Stimulated activated CD8-positive, alpha-beta memory T cell treated with anti-CD3 and anti-CD28 coated beads, Interleukin-4, amount 100 ng/mL, for 24 hours (primary cell): ENCODE data around the gene OSBPL5.
"Not testable (repeated sequence)": the region's sequence is repeated elsewhere in the genome, so short reads cannot be mapped to it uniquely, and the experiment has no call there.

ENCODE experiments used
- DNase-seq: peaks from one replicate; pipeline ENCODE4 v3.0.0-alpha.2; 2020; ENCODE audit warnings: low read depth

Gene OSBPL5

GRCh38 chr11:3182462-3182852, 17.3 kb upstream of the OSBPL5 start:
- DNase-seq, result no peak

DNA sequence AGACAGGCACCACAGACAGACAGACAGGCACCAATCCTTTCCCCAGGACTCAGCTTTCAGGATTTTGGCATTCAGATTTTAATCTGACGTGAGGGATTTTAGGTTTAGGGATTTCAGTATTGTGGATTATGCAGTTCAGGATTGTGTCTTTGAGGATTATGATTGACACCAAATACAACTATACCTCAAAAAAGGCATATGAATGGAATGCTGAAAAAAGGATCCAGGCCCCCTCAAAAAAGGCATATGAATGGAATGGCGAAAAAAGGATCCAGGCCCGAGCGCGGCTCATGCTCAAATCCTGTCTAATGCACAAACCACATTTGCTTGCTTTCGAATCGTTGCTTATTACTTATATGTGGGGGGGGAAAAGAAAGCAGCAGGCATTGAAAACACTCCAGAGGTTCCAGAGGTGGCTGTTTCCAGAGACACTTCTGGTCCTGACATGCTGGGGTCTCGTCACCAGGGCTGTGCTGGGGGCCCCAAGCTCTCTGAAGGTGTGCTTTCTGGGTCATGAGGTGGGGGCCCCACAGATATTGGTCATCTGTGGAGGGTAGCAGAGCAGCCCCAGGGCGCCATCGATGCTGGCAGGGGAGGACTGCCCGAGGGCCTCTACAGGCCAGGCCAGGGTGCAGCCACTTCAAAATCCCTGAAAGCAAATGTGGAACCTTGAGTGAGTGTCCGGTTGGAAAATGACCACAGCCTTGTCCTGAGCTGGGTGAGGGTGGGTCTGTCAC, 16.8 kb upstream of the OSBPL5 start:
- no peak for DNase-seq

DNA sequence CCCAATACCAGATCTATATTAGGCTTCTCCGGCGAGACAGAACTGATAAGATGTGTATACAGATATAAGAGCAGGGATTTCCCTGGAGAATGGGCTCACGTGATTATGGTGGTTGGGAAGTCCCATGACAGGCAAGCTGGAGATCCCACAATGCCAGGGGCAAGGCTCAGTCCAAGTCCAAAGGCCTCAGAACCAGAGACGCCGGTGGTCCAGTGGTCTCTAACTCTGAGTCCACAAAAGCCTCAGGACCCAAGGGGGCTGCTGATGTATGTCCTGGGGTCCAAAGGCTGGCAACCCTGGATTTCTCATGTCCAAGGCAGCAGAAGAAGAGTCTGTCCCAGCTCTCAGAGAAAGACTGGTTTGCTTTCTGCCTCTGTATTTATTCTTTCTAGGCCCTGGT, 15.8 kb upstream of the OSBPL5 start:
- no peak for DNase-seq

- no peak for DNase-seq
These were observed 13.2 kb upstream of the OSBPL5 start for GRCh38 chr11:3178349-3178748.

DNA sequence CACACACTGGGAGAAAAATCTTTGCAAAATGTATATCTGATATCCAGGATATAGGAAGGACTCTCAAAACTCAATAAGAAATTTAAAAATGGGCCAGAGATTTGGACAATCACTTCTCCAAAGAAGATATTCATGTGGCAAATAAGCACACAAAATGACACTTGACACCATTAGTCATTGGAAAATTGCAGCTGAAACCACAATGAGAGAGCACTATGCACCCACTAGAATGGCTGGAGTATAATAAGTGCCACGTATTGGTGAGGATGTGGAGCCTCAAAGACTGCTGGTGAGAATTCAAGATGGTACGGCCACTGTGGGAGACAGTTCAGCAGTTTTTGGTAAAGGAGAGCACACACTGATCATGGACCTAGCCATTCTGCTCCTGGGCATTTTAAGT, 12.8 kb upstream of the OSBPL5 start:
- no peak for DNase-seq

- DNase-seq, result no peak
These were observed 11.4 kb upstream of the OSBPL5 start for GRCh38 chr11:3176487-3176886.

GRCh38 chr11:3175194-3175593, 10.1 kb upstream of the OSBPL5 start:
- DNase-seq, result no peak

DNA sequence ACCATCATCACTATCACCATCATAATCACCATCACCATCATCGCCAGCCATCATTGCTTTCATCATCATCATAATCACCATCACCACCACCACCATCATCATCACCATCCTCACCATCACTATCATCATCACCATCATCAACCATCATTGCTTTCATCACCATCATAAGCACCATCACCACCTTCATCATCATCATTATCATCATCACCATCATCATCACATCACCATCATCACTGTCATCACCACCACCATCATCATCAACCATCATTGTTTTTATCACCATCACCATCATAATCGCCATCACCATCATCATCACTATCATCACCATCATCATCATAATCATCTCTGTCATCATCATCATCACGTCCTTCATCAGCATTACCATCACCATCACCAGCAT, 9.3 kb upstream of the OSBPL5 start:
- DNase-seq, result no peak

- no peak for DNase-seq
These were observed 8.7 kb upstream of the OSBPL5 start for GRCh38 chr11:3173795-3174194.

DNA sequence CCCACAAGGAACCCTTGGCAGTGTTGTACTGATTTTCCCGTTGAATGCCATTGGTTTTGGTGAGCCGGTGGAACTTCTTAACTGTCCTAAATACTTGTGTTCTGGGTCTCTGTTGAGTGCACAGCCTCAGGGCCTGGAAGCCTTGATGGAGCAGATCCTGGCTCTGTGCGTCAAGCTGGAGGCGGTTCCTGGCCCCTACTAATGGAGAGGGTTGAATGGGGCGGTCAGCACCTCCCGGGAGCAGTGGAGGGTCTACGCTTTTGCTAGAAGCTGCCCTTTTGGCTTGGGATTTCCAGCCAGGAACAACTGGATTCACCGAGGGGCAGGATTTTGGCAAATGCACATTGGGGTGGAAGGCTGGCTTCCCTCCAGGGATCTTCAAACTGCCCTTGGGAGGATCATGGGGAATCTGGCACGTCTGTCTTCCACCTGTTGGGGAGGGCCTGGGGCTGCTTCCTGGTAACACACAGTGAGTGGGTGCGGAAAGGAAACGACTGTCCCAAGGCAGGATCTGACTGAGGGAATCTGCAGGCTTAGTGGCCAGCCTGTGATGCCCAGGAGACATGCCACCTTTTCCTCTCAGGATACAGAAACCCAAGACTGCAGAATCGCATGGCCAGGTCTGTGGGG, 6.9 kb upstream of the OSBPL5 start:
- DNase-seq, result no peak

DNA sequence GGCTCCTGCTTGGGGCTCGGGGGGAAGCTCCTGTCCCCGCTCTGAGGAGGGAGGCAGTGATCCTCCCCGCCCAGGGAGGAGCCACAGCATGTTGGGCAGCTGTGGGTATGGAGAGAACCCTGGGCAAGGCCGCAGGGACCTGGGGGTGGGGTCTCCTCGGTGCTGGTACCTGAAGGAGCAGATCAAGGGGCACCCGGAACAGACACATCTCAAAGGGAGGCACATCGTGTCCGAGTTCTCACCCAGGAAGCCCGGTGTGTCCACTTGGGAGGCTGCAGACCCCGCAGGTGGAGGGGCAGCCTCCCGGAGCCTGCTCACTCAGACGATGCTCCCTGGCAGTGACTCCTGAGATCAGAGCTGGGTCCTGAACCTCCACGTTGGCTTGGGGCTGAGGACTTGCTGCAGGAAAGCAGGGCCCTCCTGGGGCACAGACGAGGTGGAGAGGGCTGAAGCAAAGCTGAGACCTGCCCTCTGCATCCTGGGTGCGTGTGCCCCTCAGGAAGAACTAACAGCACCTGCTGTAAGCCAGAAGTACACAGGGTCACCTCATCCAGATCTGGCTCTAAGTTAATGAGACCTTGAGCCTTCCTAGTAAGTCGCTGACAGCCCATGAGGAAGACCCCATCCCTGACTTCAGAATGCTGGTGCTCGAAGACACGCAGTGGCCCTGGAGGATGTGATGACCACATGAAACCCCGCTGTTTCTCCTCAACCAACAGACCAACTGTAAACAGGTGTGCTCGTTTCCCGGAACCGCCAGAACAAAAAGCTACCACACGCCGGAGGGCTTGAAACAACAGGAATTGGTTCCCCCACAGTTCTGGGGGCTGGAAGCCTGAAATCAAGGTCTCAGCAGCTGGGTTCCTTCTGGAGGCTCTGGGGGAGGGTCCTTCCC, 5.9 kb upstream of the OSBPL5 start:
- no peak for DNase-seq

GRCh38 chr11:3170044-3170755, 5.1 kb upstream of the OSBPL5 start:
- no peak for DNase-seq

DNA sequence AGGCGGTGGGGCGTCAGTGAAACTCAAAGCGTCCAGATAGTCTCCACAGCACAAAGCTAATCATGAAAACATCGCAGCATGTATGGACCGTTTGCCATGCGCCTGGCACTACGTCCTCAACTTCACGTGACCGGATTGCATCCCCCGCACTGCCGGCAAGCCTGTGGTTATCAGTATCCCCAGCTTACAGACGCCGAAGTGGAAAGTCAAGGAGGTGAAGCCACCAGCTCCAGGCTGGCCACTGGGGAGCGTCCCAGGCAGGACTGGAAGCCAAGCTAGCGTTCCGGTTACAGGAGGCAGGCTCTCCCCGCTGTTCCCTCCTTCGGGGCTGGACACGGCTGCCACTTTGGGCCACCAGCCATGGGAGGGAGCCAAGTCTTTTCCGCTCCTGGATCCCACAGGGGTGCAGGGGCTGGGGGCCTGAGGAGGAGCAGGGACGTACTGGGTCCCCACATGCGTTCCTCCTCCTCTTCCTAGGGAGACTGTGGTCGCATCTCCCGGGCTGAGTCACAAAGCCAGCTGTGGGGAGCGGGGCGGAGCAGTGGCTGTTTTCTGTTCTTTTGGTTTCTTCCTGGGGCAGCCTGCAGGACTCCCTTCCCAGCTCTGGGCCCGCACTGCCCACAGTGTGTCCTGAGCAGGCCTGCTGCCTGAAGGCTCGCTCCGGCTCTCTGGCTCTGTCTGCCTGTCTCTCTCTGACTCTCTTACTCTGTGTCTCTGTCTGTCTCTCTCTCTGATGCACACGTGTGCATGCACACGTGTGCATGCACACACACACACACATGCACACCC, 4.3 kb upstream of the OSBPL5 start:
- no peak for DNase-seq

DNA sequence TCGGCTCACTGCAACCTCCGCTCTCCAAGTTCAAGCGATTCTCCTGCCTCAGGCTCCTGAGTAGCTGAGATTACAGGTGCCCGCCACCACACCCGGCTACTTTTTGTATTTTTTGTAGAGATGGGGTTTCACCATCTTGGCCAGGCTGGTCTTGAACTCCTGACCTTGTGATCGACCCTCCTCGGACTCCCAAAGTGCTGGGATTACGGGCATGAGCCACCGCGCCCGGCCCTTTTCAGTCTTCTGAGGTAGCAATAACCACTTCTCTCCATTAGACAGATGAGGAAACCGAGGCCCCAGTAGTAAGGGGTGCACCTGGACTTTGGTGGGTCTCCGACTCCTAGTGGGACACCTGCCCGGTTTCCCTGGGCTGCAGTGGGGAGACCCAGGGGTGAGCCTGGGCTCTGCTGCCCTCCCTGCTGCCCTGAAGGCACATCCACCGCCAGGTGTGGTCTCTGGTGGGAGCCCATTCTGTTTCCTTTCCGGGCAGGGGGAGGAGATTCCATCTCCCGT, 3.7 kb upstream of the OSBPL5 start:
- DNase-seq, result not testable (repeated sequence)

DNA sequence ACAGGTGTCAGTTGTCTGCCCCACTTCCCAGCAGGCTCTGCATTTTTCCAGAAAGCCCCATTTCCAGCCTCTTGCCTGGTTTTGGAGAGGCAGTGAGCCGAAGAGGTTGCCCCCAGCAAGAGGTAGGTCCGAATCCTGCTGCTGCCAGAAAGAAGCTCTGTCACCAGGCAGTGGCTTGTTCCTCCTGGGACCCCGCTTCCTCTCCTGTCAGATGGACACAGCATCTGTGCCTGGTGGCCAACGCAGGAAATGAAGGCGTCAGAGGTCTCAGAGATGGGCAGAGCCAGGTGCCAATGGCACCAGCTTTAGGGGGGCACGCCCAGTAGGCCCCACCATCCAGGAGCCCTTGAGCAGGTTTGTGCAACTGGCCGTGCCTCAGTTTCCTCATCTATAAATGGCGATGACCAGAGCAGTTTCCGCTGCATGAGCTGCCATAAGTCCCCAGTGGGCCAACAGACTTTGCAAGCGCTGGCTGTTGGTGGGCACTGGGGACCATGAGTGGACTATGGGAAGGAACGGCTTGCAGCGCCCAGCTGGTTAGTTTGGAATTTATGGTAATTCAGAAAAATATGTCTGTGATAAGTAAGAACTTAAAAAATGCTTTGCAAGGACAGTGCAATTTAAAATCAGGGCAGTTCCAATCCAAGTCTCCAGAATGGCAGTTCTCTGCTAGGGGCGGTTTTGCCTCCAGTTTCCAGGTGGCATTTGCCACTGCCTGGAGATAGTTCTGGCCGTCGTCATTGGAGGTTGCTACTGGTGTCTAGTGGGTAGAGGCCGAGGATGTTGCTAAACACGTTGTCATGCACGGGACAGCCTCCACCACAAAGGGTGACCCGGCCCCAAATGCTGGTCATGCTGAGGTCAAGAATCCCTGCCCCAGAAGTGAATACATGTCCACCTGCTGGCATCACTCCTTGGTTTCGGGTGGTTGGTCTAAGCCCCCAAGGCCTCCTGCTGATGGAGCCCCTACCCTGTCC, 2.3 kb upstream of the OSBPL5 start:
- DNase-seq, result no peak

DNA sequence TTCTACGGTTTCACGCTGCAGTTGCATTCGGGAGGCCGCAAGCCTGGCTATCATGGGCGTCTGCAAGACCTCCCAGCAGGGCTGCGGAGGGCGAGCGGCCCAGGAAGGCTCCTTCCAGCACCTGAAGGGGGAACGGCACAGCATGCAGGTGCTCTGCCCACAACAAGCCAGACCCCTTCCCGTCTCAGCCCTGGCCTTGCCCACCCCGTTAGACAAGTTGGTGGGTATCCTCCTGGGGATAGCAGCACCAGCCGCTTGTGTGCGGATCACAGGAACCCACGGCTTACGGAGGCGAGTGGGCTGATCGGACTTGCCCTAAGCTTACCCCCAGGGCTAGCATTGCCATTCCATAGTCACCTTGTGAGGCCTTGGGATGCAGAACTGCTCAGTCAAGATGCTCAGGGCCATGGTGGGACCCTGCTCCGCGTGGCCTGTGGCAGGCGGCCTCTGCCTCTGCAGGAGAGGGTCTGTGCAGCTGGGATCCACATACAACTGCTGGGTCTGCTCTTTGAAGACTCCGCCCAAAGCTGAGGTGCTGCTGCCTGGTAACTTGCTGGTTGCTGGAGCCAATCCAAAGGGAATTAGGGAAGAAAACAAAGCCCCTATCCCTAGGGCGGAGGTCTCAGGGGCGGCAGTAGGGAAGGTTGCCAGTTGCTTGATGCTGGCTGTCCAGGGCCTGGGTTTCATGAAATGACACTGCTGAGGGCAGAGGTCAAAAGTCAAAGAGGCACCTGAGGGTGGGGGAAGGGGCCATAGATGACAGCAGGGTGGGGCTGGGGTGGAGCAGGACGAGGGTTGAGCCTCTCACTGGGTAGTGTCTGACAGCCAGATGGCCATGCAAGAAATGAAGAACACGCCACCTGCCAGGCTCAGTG, 1.4 kb upstream of the OSBPL5 start:
- DNase-seq, result no peak

- no peak for DNase-seq
These were observed 782 bp upstream of the OSBPL5 start for GRCh38 chr11:3165916-3166267.

- no peak for DNase-seq
These were observed 458 bp downstream of the OSBPL5 start for GRCh38 chr11:3164552-3165151.

- no peak for DNase-seq
These were observed 965 bp downstream of the OSBPL5 start for GRCh38 chr11:3164138-3164551.
